AG20443 (cell line): Measurements from ENCODE around the gene IL27RA.

ENCODE experiments used
- DNase-seq: peaks from one replicate; pipeline ENCODE4 v3.0.0; 2012; ENCODE audit warnings: low spot score, mixed read lengths

Gene IL27RA

GRCh38 chr19:14059093-14059480, 27.5 kb downstream of the IL27RA start:
- peak; percentile 54 for DNase-seq

DNA sequence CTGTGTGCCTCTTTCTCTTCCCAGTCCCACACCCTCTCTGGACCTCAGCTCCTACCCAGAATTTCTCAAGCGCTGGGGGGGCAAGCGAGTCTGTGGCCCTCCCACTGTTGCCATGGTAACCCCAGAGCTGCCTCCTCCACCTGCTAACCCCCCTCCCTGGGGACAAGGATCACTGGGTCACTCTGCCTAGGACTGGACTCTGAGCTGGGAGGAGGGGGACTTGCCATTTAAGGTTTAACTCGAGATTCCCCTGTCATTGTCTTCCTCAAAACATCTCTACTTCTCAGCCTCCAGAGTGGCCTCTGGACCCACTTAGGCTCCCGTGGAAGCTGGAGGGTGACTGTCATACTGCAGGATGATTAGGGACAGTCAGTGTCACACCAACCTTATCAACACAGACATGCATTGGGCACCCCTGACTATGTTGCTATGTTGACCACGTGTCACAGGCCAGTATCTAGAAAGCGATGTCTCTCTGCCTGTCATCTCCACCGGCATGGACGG, 28.1 kb downstream of the IL27RA start:
- no peak for DNase-seq

GRCh38 chr19:14061081-14061749, 29.7 kb downstream of the IL27RA start:
- no peak for DNase-seq

- peak; percentile 4 for DNase-seq
These were observed 30.4 kb downstream of the IL27RA start, which contains the start of gene PALM3 for GRCh38 chr19:14061751-14062557. Gene PALM3, minus strand, starts transcription at chr19:14062076. Its CDS starts 96 bp downstream, at chr19:14061980.

GRCh38 chr19:14062558-14062855, 30.9 kb downstream of the IL27RA start:
- DNase-seq = no peak

- no peak for DNase-seq
These were observed 31.5 kb downstream of the IL27RA start for GRCh38 chr19:14063105-14063504.

DNA sequence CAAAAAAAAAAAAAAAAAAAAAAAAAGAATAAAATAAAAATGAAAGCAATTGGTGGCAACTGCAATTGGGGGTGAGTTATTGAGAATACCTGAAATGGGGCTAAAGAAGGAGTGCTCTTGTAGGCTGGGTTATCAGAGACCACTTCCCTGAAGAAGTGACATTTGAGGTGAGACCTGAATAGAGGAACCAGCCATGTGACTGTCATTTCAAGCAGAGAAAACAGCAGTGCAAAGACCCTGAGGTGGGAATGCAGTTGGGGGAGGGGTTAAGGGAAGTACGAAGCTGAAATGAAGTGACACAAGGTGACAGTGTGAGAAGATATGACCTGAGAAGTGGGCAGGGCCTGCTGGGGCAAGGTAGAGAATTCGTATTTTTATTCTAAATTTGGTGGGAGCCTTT, 34.6 kb downstream of the IL27RA start:
- no peak for DNase-seq

DNA sequence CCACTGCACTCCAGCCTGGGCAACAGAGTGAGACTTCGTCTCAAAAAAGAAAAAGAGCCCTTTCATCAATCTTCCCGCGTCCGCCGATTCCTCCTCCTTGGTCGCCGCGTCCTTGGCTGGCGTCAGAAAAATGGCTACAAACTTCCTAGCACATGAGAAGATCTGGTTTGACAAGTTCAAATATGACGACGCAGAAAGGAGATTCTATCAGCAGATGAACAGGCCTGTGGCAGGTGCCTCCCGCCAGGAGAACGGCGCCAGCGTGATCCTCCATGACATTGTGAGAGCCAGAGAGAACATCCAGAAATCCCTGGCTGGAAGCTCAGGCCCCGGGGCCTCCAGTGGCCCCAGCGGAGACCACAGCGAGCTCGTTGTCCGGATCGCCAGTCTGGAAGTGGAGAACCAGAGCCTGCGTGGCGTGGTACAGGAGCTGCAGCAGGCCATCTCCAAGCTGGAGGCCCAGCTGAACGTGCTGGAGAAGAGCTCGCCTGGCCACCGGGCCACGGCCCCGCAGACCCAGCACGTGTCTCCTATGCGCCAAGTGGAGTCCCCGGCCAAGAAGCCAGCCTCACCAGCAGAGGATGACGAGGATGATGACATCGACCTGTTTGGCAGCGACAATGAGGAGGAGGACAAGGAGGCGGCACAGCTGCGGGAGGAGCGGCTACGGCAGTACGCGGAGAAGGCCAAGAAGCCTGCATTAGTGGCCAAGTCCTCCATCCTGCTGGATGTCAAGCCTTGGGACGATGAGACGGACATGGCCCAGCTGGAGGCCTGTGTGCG, 38.9 kb downstream of the IL27RA start:
- no peak for DNase-seq

DNA sequence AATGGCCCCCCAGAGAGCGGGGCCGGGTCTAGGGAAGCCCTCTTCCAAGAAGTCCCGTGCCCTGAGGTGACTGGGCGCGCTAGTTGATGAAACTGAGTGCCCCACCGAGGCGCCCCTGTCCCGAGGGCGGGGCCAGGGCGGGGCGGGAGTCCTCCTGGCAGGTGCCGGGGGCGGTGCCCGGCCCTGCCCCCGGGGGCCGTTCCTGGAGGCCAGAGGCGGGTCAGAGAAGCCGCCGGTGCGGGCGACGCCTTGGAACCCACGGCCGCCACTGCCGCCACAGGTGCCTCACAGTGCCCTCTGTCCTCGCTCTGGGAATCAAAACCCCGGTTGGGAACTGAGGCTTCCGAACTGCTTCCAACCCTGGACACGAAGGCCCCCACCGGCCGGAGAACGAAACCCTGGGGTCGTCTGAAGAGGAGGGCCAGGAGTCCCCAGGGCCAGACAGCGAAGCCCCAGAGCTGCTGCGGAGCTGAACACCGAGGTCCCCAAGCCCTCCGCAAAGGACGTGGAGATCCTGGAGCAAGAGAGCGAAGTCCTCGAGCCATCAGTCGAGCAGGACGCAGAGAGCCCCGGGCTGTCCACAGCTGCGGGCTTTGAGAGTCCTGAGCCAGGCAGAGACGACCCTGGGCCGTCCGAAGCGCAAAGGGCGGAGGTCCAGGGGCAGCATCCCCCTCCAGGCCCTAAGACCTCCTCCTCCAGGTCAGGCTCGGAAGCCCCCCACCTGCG, 41.1 kb downstream of the IL27RA start, which contains the start of gene MISP3:
MISP3 (plus strand) TSS at position 252 of the 726 bp plus-strand sequence. CDS start 524 bp downstream, outside the sequence.
- DNase-seq = no peak

GRCh38 chr19:14073261-14073924, 41.8 kb downstream of the IL27RA start:
- DNase-seq = peak; percentile 89

DNA sequence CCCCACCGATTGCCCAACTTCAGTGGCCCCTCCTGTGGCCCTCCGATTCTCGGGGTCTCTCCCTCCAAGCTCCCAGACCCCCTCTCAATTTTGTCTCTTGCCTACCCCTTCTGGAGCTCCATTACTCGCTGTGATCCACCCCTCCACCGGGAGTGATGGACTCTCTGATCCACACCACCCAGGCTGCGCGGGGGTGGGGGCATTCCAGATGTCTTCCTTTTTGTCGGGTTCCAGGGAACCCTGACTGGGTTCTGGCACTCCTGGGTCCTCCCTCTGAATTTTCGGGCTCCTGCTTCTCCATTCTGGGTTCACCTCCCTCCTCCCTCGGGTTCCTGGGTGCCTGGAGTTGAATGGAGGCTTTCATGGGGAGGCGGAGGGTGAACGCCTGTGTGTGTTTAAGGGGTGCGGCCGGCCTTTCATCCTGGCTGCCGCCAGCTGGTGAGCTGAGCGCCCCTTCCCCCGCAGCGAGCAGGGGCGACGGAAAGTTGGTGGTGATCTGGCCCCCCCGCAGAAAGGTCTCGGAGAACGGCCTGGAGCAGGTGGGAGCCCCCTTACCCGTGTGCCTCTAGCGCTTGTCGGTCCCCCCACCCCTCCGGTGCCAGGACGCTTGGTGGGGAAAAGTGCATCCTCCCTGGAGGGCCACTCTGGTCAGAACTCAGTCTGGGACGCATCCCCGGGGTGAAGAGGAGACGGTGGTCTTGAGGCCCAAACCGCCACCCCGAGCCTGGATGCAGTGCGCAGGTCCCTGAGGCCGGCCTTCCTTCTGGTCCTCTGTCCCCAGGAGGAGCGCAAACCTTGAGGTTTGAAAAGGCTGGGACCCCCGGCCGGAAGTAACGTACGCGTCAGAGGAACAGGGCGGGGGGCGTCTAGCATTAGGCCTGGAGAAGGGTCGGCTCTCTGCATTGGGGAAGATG, 42.6 kb downstream of the IL27RA start:
- DNase-seq = no peak

GRCh38 chr19:14078411-14078810, 46.8 kb downstream of the IL27RA start:
- DNase-seq = no peak

DNA sequence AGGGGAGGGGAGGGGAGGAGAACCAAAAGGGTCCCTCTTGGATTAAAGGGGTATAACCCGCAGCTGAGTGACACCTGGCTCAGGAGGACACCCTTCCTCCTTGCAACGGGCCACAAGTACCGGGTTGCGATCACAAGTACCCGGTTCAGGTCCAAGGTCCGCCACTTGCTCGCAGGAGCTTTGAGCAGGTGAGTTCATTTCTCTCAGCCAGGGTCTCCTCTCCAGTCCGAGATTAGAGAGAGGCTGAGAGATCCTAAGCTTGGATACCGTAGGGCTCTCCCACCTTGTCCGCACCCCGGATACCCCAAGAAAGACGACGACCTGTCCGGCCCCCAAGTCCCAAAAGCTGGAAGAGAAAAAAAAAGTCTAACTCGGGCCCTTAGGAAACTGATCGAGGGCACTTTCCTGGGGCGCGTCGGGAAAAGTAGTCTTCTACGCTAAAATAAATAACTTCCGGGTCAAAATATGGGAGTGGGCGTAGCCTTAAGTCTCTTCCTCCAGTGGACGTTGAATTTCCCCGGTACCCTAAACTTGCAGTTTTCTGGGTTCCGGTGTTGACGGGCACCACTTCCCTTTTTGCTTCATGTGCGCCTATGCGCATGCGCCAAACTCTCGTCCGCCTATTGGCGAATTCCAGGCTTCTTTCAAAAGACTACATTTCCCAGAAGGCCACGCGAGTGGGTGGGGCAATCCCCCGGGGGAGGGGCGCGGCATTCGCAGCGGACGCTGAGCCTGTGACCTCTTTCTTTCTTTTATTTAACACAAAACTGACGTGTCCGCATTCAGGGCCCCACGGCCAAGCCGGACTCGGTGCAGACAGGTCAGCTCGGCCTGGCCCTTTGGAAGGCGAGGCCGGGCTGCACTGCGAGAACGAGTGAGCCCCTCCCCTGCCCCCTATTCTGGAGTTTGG, 49.6 kb downstream of the IL27RA start:
- DNase-seq = peak; percentile 98

GRCh38 chr19:14081797-14082674, 50.5 kb downstream of the IL27RA start:
- DNase-seq = peak; percentile 48

GRCh38 chr19:14082675-14082960, 51.1 kb downstream of the IL27RA start:
- DNase-seq = no peak

DNA sequence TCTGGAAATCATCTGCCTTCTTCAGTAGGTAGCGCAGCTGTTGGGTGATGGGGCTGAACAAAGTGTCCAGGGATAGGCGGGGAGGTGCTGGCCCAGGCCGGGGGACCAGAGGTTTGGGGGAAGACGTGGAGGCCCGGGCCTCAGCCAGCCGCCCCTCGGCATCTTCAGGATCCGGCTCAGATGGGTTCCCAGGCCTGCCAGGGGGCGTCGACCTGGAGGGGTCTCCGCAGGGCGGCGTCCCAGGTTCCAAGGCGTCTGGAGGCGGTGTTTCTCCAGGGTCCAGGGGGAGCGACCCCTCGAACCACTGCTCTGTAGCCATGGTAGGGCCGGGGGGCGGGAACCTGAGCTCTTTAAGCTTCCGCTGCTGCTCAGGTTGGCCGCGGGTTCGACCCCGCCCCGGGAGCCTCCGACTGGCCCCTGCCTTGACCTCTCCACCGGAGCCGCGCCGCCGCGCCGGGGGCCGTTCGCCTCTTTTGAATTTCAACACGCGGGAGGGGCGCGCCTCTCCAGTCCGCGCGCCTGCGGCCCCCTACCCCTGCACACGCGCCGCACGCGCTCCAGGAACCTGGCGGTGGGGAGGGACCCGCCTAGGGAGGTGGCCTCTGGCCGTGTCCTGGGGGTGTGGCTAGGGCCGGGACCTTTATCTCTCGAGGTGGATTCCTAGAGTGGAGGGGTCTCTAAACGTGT, 53.9 kb downstream of the IL27RA start, which contains the start of gene C19orf67:
C19orf67 (minus strand) TSS at position 475 of the 687 bp plus-strand sequence; CDS start at position 319, 156 bp downstream.
- no peak for DNase-seq

DNA sequence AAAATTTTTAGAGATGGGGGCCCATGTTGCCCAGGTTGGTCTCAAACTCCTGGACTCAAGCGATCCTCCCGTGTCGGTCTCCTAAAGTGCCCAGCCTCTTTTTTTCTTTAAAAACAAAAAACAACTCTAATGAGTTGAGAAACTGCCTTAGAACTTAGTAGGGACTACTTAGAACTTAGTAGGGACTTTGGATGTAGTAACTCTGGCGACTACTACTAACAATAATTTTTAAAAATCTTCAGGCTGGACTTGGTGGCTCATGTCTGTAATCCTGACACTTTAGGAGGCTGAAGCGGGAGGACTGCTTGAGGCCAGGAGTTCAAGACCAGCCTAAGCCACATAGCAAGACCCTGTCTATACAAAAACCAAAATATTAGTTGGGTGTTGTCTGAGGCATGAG, 54.5 kb downstream of the IL27RA start:
- no peak for DNase-seq
